A549 (cell line): ENCODE measurements around the gene PAX4.

Experiments
- CEBPB ChIP-seq, 2 experiments: fragments of >200 bp in 1 of 2; sonication (Bioruptor Twin) in 1 of 2; formaldehyde crosslinking in 1 of 2; IDR thresholded peaks; 2 replicates each; pipeline ENCODE4 v1.6.1; 2012 to 2016
- HOXB13 ChIP-seq: fragments of 250-450 bp; sonication (Bioruptor Pico); IDR thresholded peaks from 2 replicates; pipeline ENCODE4 v1.5.0; 2020; ENCODE audit warnings: low read depth, mild to moderate bottlenecking, moderate library complexity
- KDM5A ChIP-seq: fragments of 200-600 bp; sonication (generic); IDR thresholded peaks from 2 replicates; pipeline ENCODE4 v1.6.1; 2016; ENCODE audit warnings: antibody characterized with exemption, mild to moderate bottlenecking
- RAD21 ChIP-seq, 2 experiments: fragments of >200 bp in 1 of 2; sonication (Bioruptor Twin) in 1 of 2; formaldehyde crosslinking in 1 of 2; IDR thresholded peaks in 1 of 2; conservative IDR thresholded peaks in 1 of 2; 2 replicates in 1 of 2; 3 replicates in 1 of 2; pipeline ENCODE4 v1.6.1; 2012 to 2018; ENCODE audit warnings: inconsistent platforms in 1 of 2
- TF ChIP-seq, protein P1 (sequence below): fragments of >200 bp; sonication (Bioruptor Twin); formaldehyde crosslinking; IDR thresholded peaks from 3 replicates; pipeline ENCODE4 v1.5.1; 2016
- TF ChIP-seq, protein P2 (sequence below): fragments of 450-650 bp; IDR thresholded peaks from 2 replicates; pipeline ENCODE4 v1.6.1; 2014; ENCODE audit warnings: antibody characterized with exemption

DNA sequence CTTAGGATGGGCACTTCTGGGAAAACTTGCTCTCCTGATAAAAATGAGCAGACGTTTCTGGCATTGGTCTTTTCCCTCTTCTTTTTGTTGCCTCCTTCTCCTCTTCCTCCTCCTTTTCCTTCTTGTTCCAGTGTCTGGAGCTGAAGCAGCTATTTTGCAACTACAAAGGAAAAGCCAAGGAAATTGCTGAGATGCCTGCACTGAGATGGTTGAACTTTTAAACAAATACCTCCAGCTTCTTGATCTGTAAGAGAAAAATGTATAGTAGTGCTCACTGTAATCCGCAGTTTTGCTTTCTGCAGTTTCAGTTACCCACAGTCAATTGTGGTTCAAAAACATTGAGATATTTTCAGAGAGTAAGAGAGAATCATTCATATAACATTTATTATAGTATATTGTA lies 26.5 kb upstream of the PAX4 start:
- TF ChIP-seq HOXB13 (CRISPR knock-in tag), result no peak
- TF ChIP-seq, protein P1, sequence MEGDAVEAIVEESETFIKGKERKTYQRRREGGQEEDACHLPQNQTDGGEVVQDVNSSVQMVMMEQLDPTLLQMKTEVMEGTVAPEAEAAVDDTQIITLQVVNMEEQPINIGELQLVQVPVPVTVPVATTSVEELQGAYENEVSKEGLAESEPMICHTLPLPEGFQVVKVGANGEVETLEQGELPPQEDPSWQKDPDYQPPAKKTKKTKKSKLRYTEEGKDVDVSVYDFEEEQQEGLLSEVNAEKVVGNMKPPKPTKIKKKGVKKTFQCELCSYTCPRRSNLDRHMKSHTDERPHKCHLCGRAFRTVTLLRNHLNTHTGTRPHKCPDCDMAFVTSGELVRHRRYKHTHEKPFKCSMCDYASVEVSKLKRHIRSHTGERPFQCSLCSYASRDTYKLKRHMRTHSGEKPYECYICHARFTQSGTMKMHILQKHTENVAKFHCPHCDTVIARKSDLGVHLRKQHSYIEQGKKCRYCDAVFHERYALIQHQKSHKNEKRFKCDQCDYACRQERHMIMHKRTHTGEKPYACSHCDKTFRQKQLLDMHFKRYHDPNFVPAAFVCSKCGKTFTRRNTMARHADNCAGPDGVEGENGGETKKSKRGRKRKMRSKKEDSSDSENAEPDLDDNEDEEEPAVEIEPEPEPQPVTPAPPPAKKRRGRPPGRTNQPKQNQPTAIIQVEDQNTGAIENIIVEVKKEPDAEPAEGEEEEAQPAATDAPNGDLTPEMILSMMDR, result no peak
- no peak for TF ChIP-seq RAD21 (conservative IDR thresholded peaks at IDR 0.05 in 1 of 2, IDR thresholded peaks at IDR 0.05 in 1 of 2)
- no peak for TF ChIP-seq KDM5A
- no peak for TF ChIP-seq CEBPB (IDR thresholded peaks at IDR 0.05)
- TF ChIP-seq, protein P2, sequence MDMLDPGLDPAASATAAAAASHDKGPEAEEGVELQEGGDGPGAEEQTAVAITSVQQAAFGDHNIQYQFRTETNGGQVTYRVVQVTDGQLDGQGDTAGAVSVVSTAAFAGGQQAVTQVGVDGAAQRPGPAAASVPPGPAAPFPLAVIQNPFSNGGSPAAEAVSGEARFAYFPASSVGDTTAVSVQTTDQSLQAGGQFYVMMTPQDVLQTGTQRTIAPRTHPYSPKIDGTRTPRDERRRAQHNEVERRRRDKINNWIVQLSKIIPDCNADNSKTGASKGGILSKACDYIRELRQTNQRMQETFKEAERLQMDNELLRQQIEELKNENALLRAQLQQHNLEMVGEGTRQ, result no peak
